Measurements from ENCODE around the gene RBFOX2. TPM values are rescaled to one million over a fixed set of nuclear protein-coding genes. Genes with fewer than 3 reads are reported as not detected.
"Not testable (repeated sequence)": the region's sequence is repeated elsewhere in the genome, so short reads cannot be mapped to it uniquely, and the experiment has no call there.

Gene RBFOX2
- total RNA-seq, 1 experiment from 2014 or later, result 144 TPM

GRCh38 chr22:35703861-35704584, 324.6 kb downstream of the RBFOX2 start:
- Histone ChIP-seq H3K9me3 (replicated peaks) (no peaks in the 10 kb centered on the region), H3K36me3 (no peaks in the 10 kb centered on the region), H3K27me3 (replicated peaks) (no peaks in the 10 kb centered on the region), H3K4me3 (no peak overlapping the region), H3K27ac (no peak overlapping the region), H3K4me1 (replicated peaks) (peaks cover 13% of the 10 kb centered on the region)
- no peak for DNase-seq (ENCODE audit: low read depth in 1 of 2, low spot score in 2 of 2)

GRCh38 chr22:35699852-35700251, 328.8 kb downstream of the RBFOX2 start:
- not testable (repeated sequence) for H3K27me3 ChIP-seq (replicated peaks); H3K27ac ChIP-seq; H3K9me3 ChIP-seq (replicated peaks); H3K36me3 ChIP-seq; DNase-seq (ENCODE audit: low read depth in 1 of 2, low spot score in 2 of 2); H3K4me3 ChIP-seq; H3K4me1 ChIP-seq (replicated peaks)

- no peak for DNase-seq (ENCODE audit: low read depth in 1 of 2, low spot score in 2 of 2)
- Histone ChIP-seq H3K27ac (no peak overlapping the region), H3K4me1 (replicated peaks) (no peaks in the 10 kb centered on the region), H3K27me3 (replicated peaks) (no peaks in the 10 kb centered on the region), H3K4me3 (no peak overlapping the region), H3K36me3 (no peaks in the 10 kb centered on the region), H3K9me3 (replicated peaks) (no peaks in the 10 kb centered on the region)
These were observed 331.5 kb downstream of the RBFOX2 start for GRCh38 chr22:35697142-35697541.

- DNase-seq (ENCODE audit: low read depth in 1 of 2, low spot score in 2 of 2), result no peak
- no peaks in the 10 kb centered on the region for H3K27me3 ChIP-seq (replicated peaks)
- no peaks in the 10 kb centered on the region for H3K36me3 ChIP-seq
- H3K4me3 ChIP-seq, result no peak overlapping the region
- no peak overlapping the region for H3K27ac ChIP-seq
- H3K9me3 ChIP-seq (replicated peaks), result no peaks in the 10 kb centered on the region
- H3K4me1 ChIP-seq (replicated peaks), result no peaks in the 10 kb centered on the region
These were observed 333.4 kb downstream of the RBFOX2 start for GRCh38 chr22:35695202-35695601.

- Histone ChIP-seq H3K9me3 (replicated peaks) (no peaks in the 10 kb centered on the region), H3K4me3 (no peak overlapping the region), H3K27ac (no peak overlapping the region), H3K36me3 (no peaks in the 10 kb centered on the region), H3K4me1 (replicated peaks) (peaks cover 8% of the 10 kb centered on the region), H3K27me3 (replicated peaks) (no peaks in the 10 kb centered on the region)
- DNase-seq (ENCODE audit: low read depth in 1 of 2, low spot score in 2 of 2), result no peak
These were observed 338.6 kb downstream of the RBFOX2 start for GRCh38 chr22:35690001-35690400.

GRCh38 chr22:35688913-35689675, 339.5 kb downstream of the RBFOX2 start:
- Histone ChIP-seq H3K27ac (no peak overlapping the region), H3K36me3 (no peaks in the 10 kb centered on the region), H3K4me1 (replicated peaks) (peaks cover 8% of the 10 kb centered on the region), H3K27me3 (replicated peaks) (no peaks in the 10 kb centered on the region), H3K9me3 (replicated peaks) (no peaks in the 10 kb centered on the region), H3K4me3 (no peak overlapping the region)
- DNase-seq (ENCODE audit: low read depth in 1 of 2, low spot score in 2 of 2), result no peak

Other genes starting within 250 kb of the RBFOX2 start
- gene APOL3, start 131.9 kb upstream of the RBFOX2 start, total RNA-seq (2014; rRNA removed; shearing (Covaris generic)), result 2.6 and 4.7 TPM in 2 replicates
- gene APOL4, start 173.0 kb upstream of the RBFOX2 start, total RNA-seq (2014; rRNA removed; shearing (Covaris generic)), result 0.08 TPM in 1 of 2 replicates, not detected in the other
- 23.8 and 29.3 TPM in 2 replicates for gene APOL2, start 210.7 kb upstream of the RBFOX2 start, total RNA-seq (2014; rRNA removed; shearing (Covaris generic))
- 4.4 and 5.8 TPM in 2 replicates for gene APOL1, start 224.3 kb upstream of the RBFOX2 start, total RNA-seq (2014; rRNA removed; shearing (Covaris generic))